ENCODE results near the gene ZDHHC3.

Gene ZDHHC3

GRCh38 chr3:44890258-44890657 lies 85.7 kb downstream of the ZDHHC3 start:
- no peak for DNase-seq

GRCh38 chr3:44887101-44887500 lies 88.9 kb downstream of the ZDHHC3 start:
- DNase-seq, result no peak

DNA sequence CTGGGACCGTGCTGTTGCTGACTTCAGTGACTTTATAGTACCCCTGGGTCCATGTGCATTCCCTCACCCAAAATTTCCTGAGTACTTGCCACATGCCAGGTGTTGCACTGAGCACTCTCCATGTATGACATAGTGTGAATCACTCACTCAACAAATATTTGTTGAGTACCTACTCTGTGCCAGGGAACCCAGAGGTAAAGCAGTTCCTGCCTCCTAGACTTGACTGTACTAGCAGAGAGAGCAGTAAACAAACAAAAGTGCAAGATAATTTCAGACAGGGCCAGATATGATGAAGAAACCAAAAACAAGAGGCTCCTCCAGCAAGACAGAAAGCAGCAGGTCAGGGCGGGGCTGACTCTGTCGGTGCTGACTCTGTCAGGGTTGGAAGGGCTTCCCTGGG lies 89.4 kb downstream of the ZDHHC3 start:
- no peak for DNase-seq

GRCh38 chr3:44885618-44886017 lies 90.4 kb downstream of the ZDHHC3 start:
- DNase-seq, result no peak

- no peak for DNase-seq
Observed at GRCh38 chr3:44883999-44884431, 92.0 kb downstream of the ZDHHC3 start.

DNA sequence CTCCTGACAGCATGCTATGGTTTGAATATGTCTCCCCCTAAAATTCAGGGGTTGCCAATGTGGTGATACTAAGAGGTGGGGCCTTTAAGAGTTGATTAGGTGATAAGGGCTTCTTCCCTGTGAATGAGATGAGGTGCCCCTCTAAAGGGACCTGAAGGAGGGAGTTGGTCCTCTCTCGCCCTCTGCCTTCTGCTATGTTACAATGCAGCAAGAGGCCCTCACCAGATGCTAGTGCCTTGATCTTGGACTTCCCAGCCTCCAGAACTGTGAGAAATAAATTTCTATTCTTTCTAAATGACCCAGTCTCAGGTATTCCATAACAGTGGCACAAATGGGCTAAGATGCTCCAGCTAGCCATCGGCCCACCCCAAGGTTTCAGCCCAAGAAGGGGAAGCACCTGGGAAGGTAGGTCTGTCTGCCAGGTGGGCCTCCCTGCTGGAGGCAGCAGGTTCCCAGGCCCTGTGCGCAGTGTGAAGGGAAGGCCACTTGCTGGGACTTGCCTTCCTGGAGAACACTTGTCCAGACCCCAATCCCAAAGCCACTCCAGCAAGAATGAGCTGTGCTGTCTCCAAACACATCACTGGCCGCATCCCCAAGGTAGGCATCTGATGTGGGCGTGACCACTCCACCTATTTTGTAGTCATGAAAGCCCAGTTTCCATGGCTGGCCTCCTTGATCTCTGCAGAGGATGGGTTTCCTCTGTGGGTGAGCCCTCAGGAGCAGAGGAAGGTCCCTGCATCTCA lies 92.6 kb downstream of the ZDHHC3 start:
- DNase-seq, result no peak

DNA sequence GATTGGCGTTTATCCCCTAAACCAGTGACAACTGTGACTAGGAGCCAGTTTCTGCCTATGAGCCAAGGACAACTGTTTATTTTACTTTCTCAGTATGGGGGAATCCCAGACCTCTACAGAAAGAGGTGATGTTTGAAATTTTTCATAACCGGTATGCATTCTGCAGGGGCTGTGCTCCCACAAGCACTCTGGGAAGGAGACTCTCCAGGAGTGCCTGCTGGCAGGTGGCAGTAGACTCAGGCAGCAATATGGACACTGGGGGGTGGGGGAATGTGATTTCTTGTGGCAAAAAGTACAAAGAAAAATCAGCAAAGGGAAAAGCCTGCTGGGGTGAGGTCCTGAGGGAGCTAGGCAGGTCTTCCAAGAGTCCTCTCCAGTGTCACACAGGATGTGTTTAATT lies 95.7 kb downstream of the ZDHHC3 start:
- no peak for DNase-seq

DNA sequence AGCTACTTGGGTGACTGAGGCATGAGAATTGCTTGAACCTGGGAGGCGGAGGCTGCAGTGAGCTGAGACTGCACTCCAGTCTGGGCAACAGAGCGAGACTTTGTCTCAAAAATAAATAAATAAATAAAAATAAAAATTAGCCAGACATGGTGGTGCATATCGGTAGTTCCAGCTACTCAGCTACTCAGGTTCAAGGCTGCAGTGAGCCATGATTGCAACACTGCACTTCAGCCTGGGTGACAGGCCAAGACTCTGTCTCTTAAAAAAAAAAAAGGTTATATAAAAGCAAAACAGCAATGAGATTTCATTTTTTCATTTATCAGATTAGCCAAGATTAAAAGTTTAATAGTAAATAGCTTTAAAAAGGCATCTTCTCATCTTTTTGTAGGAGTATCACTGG lies 98.6 kb downstream of the ZDHHC3 start:
- DNase-seq, result no peak

GRCh38 chr3:44875596-44875995 lies 100.4 kb downstream of the ZDHHC3 start:
- no peak for DNase-seq
